Effector memory CD4-positive, alpha-beta T cell (primary cell): Measurements from ENCODE around the gene GKN2.

Experiments
- DNase-seq, 3 donors: peaks; one replicate each; pipeline ENCODE4 v3.0.0-alpha.2; 2020
- H3K27ac ChIP-seq: 2 replicates; pipeline ENCODE4 v1.7.0; 2013; ENCODE audit warnings: mild to moderate bottlenecking, low read length, moderate library complexity; ENCODE audit not compliant: insufficient read depth, poor library complexity, severe bottlenecking
- H3K27me3 ChIP-seq: replicated peaks from 2 replicates; pipeline ENCODE4 v1.7.0; 2013; ENCODE audit warnings: mild to moderate bottlenecking, low read length; ENCODE audit not compliant: insufficient read depth, control insufficient read depth, poor library complexity, severe bottlenecking
- H3K36me3 ChIP-seq: 2 replicates; pipeline ENCODE4 v1.7.0; 2013; ENCODE audit warnings: mild to moderate bottlenecking, low read length, moderate library complexity; ENCODE audit not compliant: control insufficient read depth, insufficient read depth
- H3K4me1 ChIP-seq: 2 replicates; pipeline ENCODE4 v1.7.0; 2013; ENCODE audit warnings: low read length, mild to moderate bottlenecking; ENCODE audit not compliant: control insufficient read depth, insufficient read depth, poor library complexity, severe bottlenecking
- H3K4me3 ChIP-seq: 2 replicates; pipeline ENCODE4 v1.7.0; 2013; ENCODE audit warnings: low read length, low read depth, mild to moderate bottlenecking; ENCODE audit not compliant: insufficient read depth, poor library complexity, severe bottlenecking
- H3K9me3 ChIP-seq: 2 replicates; pipeline ENCODE4 v1.7.0; 2013; ENCODE audit warnings: mild to moderate bottlenecking, low read length, moderate library complexity; ENCODE audit not compliant: control insufficient read depth

The GKN2 gene

GRCh38 chr2:68931149-68931711 lies 21.5 kb downstream of the GKN2 start:
- Histone ChIP-seq H3K4me1 (no peaks in the 10 kb centered on the region), H3K27ac (no peak overlapping the region), H3K4me3 (no peak overlapping the region), H3K9me3 (no peaks in the 10 kb centered on the region), H3K27me3 (no peaks in the 10 kb centered on the region), H3K36me3 (no peaks in the 10 kb centered on the region)
- no peak for DNase-seq

GRCh38 chr2:68926796-68927195 lies 25.9 kb downstream of the GKN2 start:
- Histone ChIP-seq H3K9me3 (no peaks in the 10 kb centered on the region), H3K4me1 (no peaks in the 10 kb centered on the region), H3K27me3 (no peaks in the 10 kb centered on the region), H3K4me3 (no peak overlapping the region), H3K36me3 (no peaks in the 10 kb centered on the region), H3K27ac (no peak overlapping the region)
- no peak for DNase-seq

GRCh38 chr2:68925295-68925896 lies 27.3 kb downstream of the GKN2 start:
- peak; percentile 25 to 49 (median 28) for DNase-seq
- no peaks in the 10 kb centered on the region for H3K27me3 ChIP-seq
- H3K9me3 ChIP-seq = no peaks in the 10 kb centered on the region
- H3K4me1 ChIP-seq = no peaks in the 10 kb centered on the region
- no peak overlapping the region for H3K4me3 ChIP-seq
- no peaks in the 10 kb centered on the region for H3K36me3 ChIP-seq
- H3K27ac ChIP-seq = no peak overlapping the region

GRCh38 chr2:68921646-68922045 lies 31.0 kb downstream of the GKN2 start:
- H3K4me3 ChIP-seq = no peak overlapping the region
- DNase-seq = no peak
- no peaks in the 10 kb centered on the region for H3K9me3 ChIP-seq
- H3K4me1 ChIP-seq = no peaks in the 10 kb centered on the region
- no peaks in the 10 kb centered on the region for H3K27me3 ChIP-seq
- no peak overlapping the region for H3K27ac ChIP-seq
- H3K36me3 ChIP-seq = no peaks in the 10 kb centered on the region

GRCh38 chr2:68920481-68921170 lies 32.1 kb downstream of the GKN2 start:
- no peak for DNase-seq
- H3K27ac ChIP-seq = no peak overlapping the region
- no peaks in the 10 kb centered on the region for H3K27me3 ChIP-seq
- no peaks in the 10 kb centered on the region for H3K9me3 ChIP-seq
- no peak overlapping the region for H3K4me3 ChIP-seq
- H3K36me3 ChIP-seq = no peaks in the 10 kb centered on the region
- H3K4me1 ChIP-seq = no peaks in the 10 kb centered on the region

GRCh38 chr2:68918497-68918896 lies 34.2 kb downstream of the GKN2 start:
- no peaks in the 10 kb centered on the region for H3K4me1 ChIP-seq
- no peak for DNase-seq
- H3K9me3 ChIP-seq = no peaks in the 10 kb centered on the region

GRCh38 chr2:68917034-68917718 lies 35.5 kb downstream of the GKN2 start:
- no peak for DNase-seq
- H3K27ac ChIP-seq = no peak overlapping the region
- H3K9me3 ChIP-seq = no peaks in the 10 kb centered on the region
- no peak overlapping the region for H3K4me3 ChIP-seq
- no peaks in the 10 kb centered on the region for H3K36me3 ChIP-seq
- no peaks in the 10 kb centered on the region for H3K27me3 ChIP-seq
- peaks cover 4% of the 10 kb centered on the region for H3K4me1 ChIP-seq

More at GRCh38 chr2:68918497-68918896, 34.2 kb downstream of the GKN2 start:
- Histone ChIP-seq H3K27me3 (no peaks in the 10 kb centered on the region), H3K27ac (no peak overlapping the region), H3K36me3 (no peaks in the 10 kb centered on the region), H3K4me3 (no peak overlapping the region)

GRCh38 chr2:68916226-68916625 lies 36.5 kb downstream of the GKN2 start:
- peaks cover 6% of the 10 kb centered on the region for H3K4me1 ChIP-seq
- H3K27ac ChIP-seq = no peak overlapping the region
- H3K9me3 ChIP-seq = no peaks in the 10 kb centered on the region
- H3K27me3 ChIP-seq = no peaks in the 10 kb centered on the region
- no peak overlapping the region for H3K4me3 ChIP-seq
- no peak for DNase-seq
- H3K36me3 ChIP-seq = no peaks in the 10 kb centered on the region

GRCh38 chr2:68915393-68915792 lies 37.3 kb downstream of the GKN2 start:
- Histone ChIP-seq H3K4me3 (no peak overlapping the region), H3K27me3 (no peaks in the 10 kb centered on the region), H3K9me3 (no peaks in the 10 kb centered on the region), H3K4me1 (peaks cover 6% of the 10 kb centered on the region), H3K36me3 (no peaks in the 10 kb centered on the region), H3K27ac (no peak overlapping the region)
- no peak for DNase-seq

GRCh38 chr2:68913359-68913758 lies 39.3 kb downstream of the GKN2 start:
- H3K4me1 ChIP-seq = peaks cover 16% of the 10 kb centered on the region
- DNase-seq = no peak
- H3K27ac ChIP-seq = no peak overlapping the region

More at GRCh38 chr2:68913359-68913758, 39.3 kb downstream of the GKN2 start:
- no peaks in the 10 kb centered on the region for H3K9me3 ChIP-seq
- no peaks in the 10 kb centered on the region for H3K27me3 ChIP-seq
- no peak overlapping the region for H3K4me3 ChIP-seq
- H3K36me3 ChIP-seq = no peaks in the 10 kb centered on the region
